HCT116 (cell line): Measurements from ENCODE around the gene RCAN2. TPM values are rescaled to one million over a fixed set of nuclear protein-coding genes. Genes with fewer than 3 reads are reported as not detected.

Source experiments
- ATAC-seq: fragments of 200-7000 bp; cut with Tn5 transposase; 2 replicates; pipeline ENCODE4 v1.9.1; 2020; ENCODE audit warnings: mild to moderate bottlenecking, moderate library complexity
- BruUV-seq: library from RNA; stranded (reverse); fragments of 400-500 nt; replicated peaks from 2 replicates; lab custom pipeline; 2021; lab: Mats Ljungman, UMichigan
- CTCF ChIA-PET: fragments of 300-600 bp; sonication (Branson Sonifier 250); formaldehyde crosslinking; loops from one replicate; lab custom pipeline; 2021; ENCODE audit warnings: antibody characterized with exemption; lab: Charles Lee
- POLR2A ChIA-PET: fragments of 300-600, 350-600 bp; sonication (Branson Sonifier 250); formaldehyde crosslinking; loops from one replicate; lab custom pipeline; 2021; ENCODE audit warnings: antibody characterized with exemption; lab: Charles Lee
- RAD21 ChIA-PET, 2 experiments: fragments of 300-600 bp; sonication (Branson Sonifier 250); formaldehyde crosslinking; loops; one replicate each; lab custom pipeline; 2023; ENCODE audit warnings: low total read pairs in 2 of 2; ENCODE audit not compliant: uncharacterized antibody in 2 of 2, unreplicated experiment in 2 of 2, low non-redundant PET in 1 of 2; lab: Charles Lee
- DNase-seq: peaks from one replicate; pipeline ENCODE4 v3.0.0-alpha.2; 2010; ENCODE audit warnings: low read depth, low spot score
- H2AFZ ChIP-seq: fragments of 200-600 bp; shearing (Covaris generic), sonication (generic); 2 replicates; pipeline ENCODE4 v1.6.1; 2017; ENCODE audit warnings: low read depth, mixed run types, mixed read lengths, antibody characterized with exemption, low read length; ENCODE audit not compliant: poor library complexity, severe bottlenecking
- H3K27ac ChIP-seq: 2 replicates; pipeline ENCODE4 v1.5.1; 2012; ENCODE audit warnings: low read depth, low read length
- H3K27me3 ChIP-seq: fragments of 200-600 bp; sonication (generic); 2 replicates; pipeline ENCODE4 v1.6.1; 2016; ENCODE audit warnings: mixed run types, low read length, mixed read lengths; ENCODE audit not compliant: insufficient read depth
- H3K36me3 ChIP-seq, 2 experiments: fragments of 200-500 bp in 1 of 2; fragments of 200-600 bp in 1 of 2; sonication (Bioruptor generic) in 1 of 2; sonication (generic) in 1 of 2; 2 replicates each; pipeline versions ENCODE4 v1.5.1 to v1.6.1; 2014 to 2016; ENCODE audit warnings: low read length in 2 of 2, inconsistent platforms in 1 of 2, mixed read lengths in 1 of 2, mixed run types in 1 of 2; ENCODE audit not compliant: insufficient read depth in 2 of 2, control insufficient read depth in 1 of 2
- H3K4me1 ChIP-seq, 2 experiments: fragments of 200-600 bp in 1 of 2; sonication (generic) in 1 of 2; 2 replicates each; pipeline versions ENCODE4 v1.5.1 to v1.6.1; 2012 to 2017; ENCODE audit warnings: low read length in 2 of 2, inconsistent platforms in 1 of 2, mild to moderate bottlenecking in 1 of 2, mixed read lengths in 1 of 2, mixed run types in 1 of 2, moderate library complexity in 1 of 2; ENCODE audit not compliant: insufficient read depth in 2 of 2, control insufficient read depth in 1 of 2
- H3K4me2 ChIP-seq: fragments of 200-600 bp; sonication (generic); 2 replicates; pipeline ENCODE4 v1.6.1; 2017; ENCODE audit warnings: mixed run types, low read length, mixed read lengths
- H3K4me3 ChIP-seq, 2 experiments: fragments of 200-600 bp in 1 of 2; sonication (generic) in 1 of 2; replicated peaks in 1 of 2; 2 replicates each; pipeline ENCODE4 v1.5.1; 2011 to 2016; ENCODE audit warnings: low read length in 2 of 2, control low read depth in 1 of 2, low read depth in 1 of 2, mild to moderate bottlenecking in 1 of 2, mixed read lengths in 1 of 2, mixed run types in 1 of 2
- H3K79me2 ChIP-seq: fragments of 200-600 bp; sonication (generic); 2 replicates; pipeline ENCODE4 v1.6.1; 2017; ENCODE audit warnings: mild to moderate bottlenecking, mixed run types, low read length, moderate library complexity, mixed read lengths; ENCODE audit not compliant: insufficient read depth
- H3K9ac ChIP-seq: fragments of 200-600 bp; sonication (generic); 2 replicates; pipeline ENCODE4 v1.6.1; 2016; ENCODE audit warnings: low read length, mixed read lengths
- H3K9me2 ChIP-seq: fragments of 200-600 bp; sonication (generic), shearing (Covaris generic); 2 replicates; pipeline ENCODE4 v1.6.1; 2017; ENCODE audit warnings: mixed run types, mild to moderate bottlenecking, moderate library complexity; ENCODE audit not compliant: insufficient read depth
- H3K9me3 ChIP-seq, 2 experiments: fragments of 200-500 bp in 1 of 2; fragments of 200-600 bp in 1 of 2; sonication (Bioruptor generic) in 1 of 2; sonication (generic) in 1 of 2; 2 replicates each; pipeline ENCODE4 v1.6.1; 2014 to 2017; ENCODE audit warnings: low read length in 2 of 2, mixed read lengths in 2 of 2, inconsistent platforms in 1 of 2, low read depth in 1 of 2, mild to moderate bottlenecking in 1 of 2, mixed run types in 1 of 2, moderate library complexity in 1 of 2; ENCODE audit not compliant: control insufficient read depth in 1 of 2, insufficient read depth in 1 of 2
- H4K20me1 ChIP-seq: fragments of 200-600 bp; sonication (generic), shearing (Covaris generic); 2 replicates; pipeline ENCODE4 v1.6.1; 2017; ENCODE audit warnings: mixed run types, mild to moderate bottlenecking, moderate library complexity; ENCODE audit not compliant: insufficient read depth
- CBX3 ChIP-seq: IDR thresholded peaks from 2 replicates; pipeline ENCODE4 v1.6.1; 2012; ENCODE audit warnings: low read depth
- CEBPB ChIP-seq: IDR thresholded peaks from 2 replicates; pipeline ENCODE4 v1.6.1; 2012; ENCODE audit warnings: low read depth
- EZH2 ChIP-seq: fragments of 200-600 bp; sonication (generic); IDR thresholded peaks from 2 replicates; pipeline ENCODE4 v1.6.1; 2017; ENCODE audit warnings: antibody characterized with exemption, mixed run types
- POLR2A ChIP-seq: IDR thresholded peaks from 2 replicates; pipeline ENCODE4 v1.7.0; 2011; ENCODE audit warnings: borderline replicate concordance; ENCODE audit not compliant: insufficient read depth, insufficient read length; ENCODE audit errors: extremely low read depth
- POLR2AphosphoS5 ChIP-seq: IDR thresholded peaks from 2 replicates; pipeline ENCODE4 v1.6.1; 2011; ENCODE audit warnings: mild to moderate bottlenecking, low read depth, low read length, moderate library complexity
- RAD21 ChIP-seq: IDR thresholded peaks from 2 replicates; pipeline ENCODE4 v1.6.1; 2012; ENCODE audit warnings: low read depth, mild to moderate bottlenecking
- SIN3A ChIP-seq: IDR thresholded peaks from 2 replicates; pipeline ENCODE4 v1.6.1; 2012; ENCODE audit warnings: low read depth
- SP1 ChIP-seq: IDR thresholded peaks from 2 replicates; pipeline ENCODE4 v1.6.1; 2012; ENCODE audit warnings: low read depth
- SRF ChIP-seq: IDR thresholded peaks from 2 replicates; pipeline ENCODE4 v1.6.1; 2012; ENCODE audit warnings: low read depth
- TCF7L2 ChIP-seq: IDR thresholded peaks from 2 replicates; pipeline ENCODE4 v1.7.0; 2011; ENCODE audit warnings: borderline replicate concordance, inconsistent platforms; ENCODE audit not compliant: insufficient read depth, insufficient read length; ENCODE audit errors: extremely low read depth
- YY1 ChIP-seq: IDR thresholded peaks from 2 replicates; pipeline ENCODE4 v1.6.1; 2011; ENCODE audit warnings: low read length, low read depth, moderate library complexity, mild to moderate bottlenecking; ENCODE audit not compliant: insufficient replicate concordance; ENCODE audit errors: extremely low read depth
- ZFX ChIP-seq: fragments of 450-650 bp; IDR thresholded peaks from 2 replicates; pipeline ENCODE4 v1.6.1; 2017
- intact Hi-C: fragments of 100-400 bp; cut with micrococcal nuclease; formaldehyde crosslinking; loops from 2 replicates; pipeline ENCODE4 v1.10.0; 2022
- total RNA-seq: library from RNA; stranded (reverse); gene quantifications from one replicate; pipeline ENCODE4 v1.2.1, GENCODE V29; 2021; ENCODE audit not compliant: unreplicated experiment
- TF ChIP-seq, protein P1 (sequence below): IDR thresholded peaks from 2 replicates; pipeline ENCODE4 v1.6.1; 2012; ENCODE audit warnings: low read depth
- TF ChIP-seq, protein P2 (sequence below), 3 experiments: fragments of 200-600 bp in 1 of 3; sonication (generic) in 1 of 3; IDR thresholded peaks in 2 of 3; conservative IDR thresholded peaks in 1 of 3; 2 replicates each; pipeline ENCODE4 v1.5.1; 2012 to 2017; ENCODE audit warnings: low read depth in 2 of 3, low read length in 2 of 3, antibody characterized with exemption in 1 of 3, borderline replicate concordance in 1 of 3, control low read depth in 1 of 3, mild to moderate bottlenecking in 1 of 3, mixed read lengths in 1 of 3, mixed run types in 1 of 3, moderate library complexity in 1 of 3; ENCODE audit not compliant: insufficient read depth in 1 of 3
- TF ChIP-seq, protein P3 (sequence below): IDR thresholded peaks from 2 replicates; pipeline ENCODE4 v1.6.1; 2012
- TF ChIP-seq, protein P4 (sequence below): IDR thresholded peaks from 2 replicates; pipeline ENCODE4 v1.6.1; 2012
- TF ChIP-seq, protein P5 (sequence below): IDR thresholded peaks from 2 replicates; pipeline ENCODE4 v1.6.1; 2011; ENCODE audit warnings: mild to moderate bottlenecking, low read length, moderate library complexity; ENCODE audit not compliant: insufficient replicate concordance; ENCODE audit errors: extremely low read depth

Gene RCAN2
- total RNA-seq, 1 experiment from 2014 or later = 0.57 TPM

DNA sequence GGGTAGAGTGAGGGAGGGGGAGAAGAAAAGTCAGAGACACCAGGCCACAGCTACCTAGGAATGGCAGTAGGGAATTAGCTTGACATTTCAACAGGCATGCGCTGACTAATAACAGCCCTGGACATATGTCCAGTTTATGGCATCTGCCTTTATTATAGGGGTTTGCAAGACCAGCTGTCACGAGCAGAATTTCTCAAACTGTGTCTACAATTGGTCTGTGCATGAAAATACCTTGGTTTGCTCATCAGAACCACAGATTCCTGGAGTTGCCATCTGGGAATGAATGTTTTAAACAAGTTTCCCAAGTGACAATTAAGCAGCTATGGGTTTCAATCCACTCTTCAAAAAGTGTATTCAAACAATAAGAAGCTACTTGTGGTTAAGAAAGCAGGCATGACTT is 210.1 kb downstream of the RCAN2 start:
- Histone ChIP-seq H3K79me2 (no peaks in the 10 kb centered on the region), H3K27me3 (no peaks in the 10 kb centered on the region), H3K9ac (no peak overlapping the region), H3K4me3 (no peak overlapping the region), H3K36me3 (no peaks in the 10 kb centered on the region), H2AFZ (no peak overlapping the region), H3K9me3 (no peaks in the 10 kb centered on the region), H3K27ac (no peak overlapping the region), H4K20me1 (no peaks in the 10 kb centered on the region), H3K4me1 (no peaks in the 10 kb centered on the region), H3K9me2 (no peaks in the 10 kb centered on the region), H3K4me2 (no peak overlapping the region)
- BruUV-seq = no TSS peak
- CTCF ChIA-PET = no interaction called here
- intact Hi-C loops = no loop called here
- ATAC-seq = no peak
- no peak for TF ChIP-seq SP1
- TF ChIP-seq, protein P1, sequence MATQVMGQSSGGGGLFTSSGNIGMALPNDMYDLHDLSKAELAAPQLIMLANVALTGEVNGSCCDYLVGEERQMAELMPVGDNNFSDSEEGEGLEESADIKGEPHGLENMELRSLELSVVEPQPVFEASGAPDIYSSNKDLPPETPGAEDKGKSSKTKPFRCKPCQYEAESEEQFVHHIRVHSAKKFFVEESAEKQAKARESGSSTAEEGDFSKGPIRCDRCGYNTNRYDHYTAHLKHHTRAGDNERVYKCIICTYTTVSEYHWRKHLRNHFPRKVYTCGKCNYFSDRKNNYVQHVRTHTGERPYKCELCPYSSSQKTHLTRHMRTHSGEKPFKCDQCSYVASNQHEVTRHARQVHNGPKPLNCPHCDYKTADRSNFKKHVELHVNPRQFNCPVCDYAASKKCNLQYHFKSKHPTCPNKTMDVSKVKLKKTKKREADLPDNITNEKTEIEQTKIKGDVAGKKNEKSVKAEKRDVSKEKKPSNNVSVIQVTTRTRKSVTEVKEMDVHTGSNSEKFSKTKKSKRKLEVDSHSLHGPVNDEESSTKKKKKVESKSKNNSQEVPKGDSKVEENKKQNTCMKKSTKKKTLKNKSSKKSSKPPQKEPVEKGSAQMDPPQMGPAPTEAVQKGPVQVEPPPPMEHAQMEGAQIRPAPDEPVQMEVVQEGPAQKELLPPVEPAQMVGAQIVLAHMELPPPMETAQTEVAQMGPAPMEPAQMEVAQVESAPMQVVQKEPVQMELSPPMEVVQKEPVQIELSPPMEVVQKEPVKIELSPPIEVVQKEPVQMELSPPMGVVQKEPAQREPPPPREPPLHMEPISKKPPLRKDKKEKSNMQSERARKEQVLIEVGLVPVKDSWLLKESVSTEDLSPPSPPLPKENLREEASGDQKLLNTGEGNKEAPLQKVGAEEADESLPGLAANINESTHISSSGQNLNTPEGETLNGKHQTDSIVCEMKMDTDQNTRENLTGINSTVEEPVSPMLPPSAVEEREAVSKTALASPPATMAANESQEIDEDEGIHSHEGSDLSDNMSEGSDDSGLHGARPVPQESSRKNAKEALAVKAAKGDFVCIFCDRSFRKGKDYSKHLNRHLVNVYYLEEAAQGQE = no peak
- no peak for TF ChIP-seq CBX3
- TF ChIP-seq EZH2 = no peak
- TF ChIP-seq, protein P2, sequence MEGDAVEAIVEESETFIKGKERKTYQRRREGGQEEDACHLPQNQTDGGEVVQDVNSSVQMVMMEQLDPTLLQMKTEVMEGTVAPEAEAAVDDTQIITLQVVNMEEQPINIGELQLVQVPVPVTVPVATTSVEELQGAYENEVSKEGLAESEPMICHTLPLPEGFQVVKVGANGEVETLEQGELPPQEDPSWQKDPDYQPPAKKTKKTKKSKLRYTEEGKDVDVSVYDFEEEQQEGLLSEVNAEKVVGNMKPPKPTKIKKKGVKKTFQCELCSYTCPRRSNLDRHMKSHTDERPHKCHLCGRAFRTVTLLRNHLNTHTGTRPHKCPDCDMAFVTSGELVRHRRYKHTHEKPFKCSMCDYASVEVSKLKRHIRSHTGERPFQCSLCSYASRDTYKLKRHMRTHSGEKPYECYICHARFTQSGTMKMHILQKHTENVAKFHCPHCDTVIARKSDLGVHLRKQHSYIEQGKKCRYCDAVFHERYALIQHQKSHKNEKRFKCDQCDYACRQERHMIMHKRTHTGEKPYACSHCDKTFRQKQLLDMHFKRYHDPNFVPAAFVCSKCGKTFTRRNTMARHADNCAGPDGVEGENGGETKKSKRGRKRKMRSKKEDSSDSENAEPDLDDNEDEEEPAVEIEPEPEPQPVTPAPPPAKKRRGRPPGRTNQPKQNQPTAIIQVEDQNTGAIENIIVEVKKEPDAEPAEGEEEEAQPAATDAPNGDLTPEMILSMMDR (IDR thresholded peaks at IDR 0.05 in 2 of 3, conservative IDR thresholded peaks at IDR 0.05 in 1 of 3; ENCODE audit: borderline replicate concordance in 1 of 3, insufficient read depth in 1 of 3, low read depth in 2 of 3, low read length in 2 of 3) = no peak
- TF ChIP-seq ZFX = no peak
- no peak for TF ChIP-seq YY1
- TF ChIP-seq RAD21 = no peak
- TF ChIP-seq, protein P3, sequence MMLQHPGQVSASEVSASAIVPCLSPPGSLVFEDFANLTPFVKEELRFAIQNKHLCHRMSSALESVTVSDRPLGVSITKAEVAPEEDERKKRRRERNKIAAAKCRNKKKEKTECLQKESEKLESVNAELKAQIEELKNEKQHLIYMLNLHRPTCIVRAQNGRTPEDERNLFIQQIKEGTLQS = no peak
- TF ChIP-seq, protein P4, sequence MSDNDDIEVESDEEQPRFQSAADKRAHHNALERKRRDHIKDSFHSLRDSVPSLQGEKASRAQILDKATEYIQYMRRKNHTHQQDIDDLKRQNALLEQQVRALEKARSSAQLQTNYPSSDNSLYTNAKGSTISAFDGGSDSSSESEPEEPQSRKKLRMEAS = no peak
- TF ChIP-seq SRF = no peak
- TF ChIP-seq CEBPB = no peak
- no peak for TF ChIP-seq POLR2A
- TF ChIP-seq TCF7L2 = no peak
- TF ChIP-seq, protein P5, sequence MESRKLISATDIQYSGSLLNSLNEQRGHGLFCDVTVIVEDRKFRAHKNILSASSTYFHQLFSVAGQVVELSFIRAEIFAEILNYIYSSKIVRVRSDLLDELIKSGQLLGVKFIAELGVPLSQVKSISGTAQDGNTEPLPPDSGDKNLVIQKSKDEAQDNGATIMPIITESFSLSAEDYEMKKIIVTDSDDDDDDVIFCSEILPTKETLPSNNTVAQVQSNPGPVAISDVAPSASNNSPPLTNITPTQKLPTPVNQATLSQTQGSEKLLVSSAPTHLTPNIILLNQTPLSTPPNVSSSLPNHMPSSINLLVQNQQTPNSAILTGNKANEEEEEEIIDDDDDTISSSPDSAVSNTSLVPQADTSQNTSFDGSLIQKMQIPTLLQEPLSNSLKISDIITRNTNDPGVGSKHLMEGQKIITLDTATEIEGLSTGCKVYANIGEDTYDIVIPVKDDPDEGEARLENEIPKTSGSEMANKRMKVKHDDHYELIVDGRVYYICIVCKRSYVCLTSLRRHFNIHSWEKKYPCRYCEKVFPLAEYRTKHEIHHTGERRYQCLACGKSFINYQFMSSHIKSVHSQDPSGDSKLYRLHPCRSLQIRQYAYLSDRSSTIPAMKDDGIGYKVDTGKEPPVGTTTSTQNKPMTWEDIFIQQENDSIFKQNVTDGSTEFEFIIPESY = no peak
- no peak for TF ChIP-seq SIN3A
- TF ChIP-seq POLR2AphosphoS5 = no peak
- POLR2A ChIA-PET = no interaction called here
- no peak for DNase-seq
- RAD21 ChIA-PET = no interaction called here
